HepG2 (cell line): Measurements from ENCODE around the gene MRPL51. TPM values are rescaled to one million over a fixed set of nuclear protein-coding genes. Genes with fewer than 3 reads are reported as not detected.
A peak's percentile ranks its signal among the peaks of the same experiment; 100 is the strongest.

ENCODE experiments used
- IRX3 ChIP-seq: sonication (generic); formaldehyde crosslinking; IDR thresholded peaks from 2 replicates; pipeline ENCODE4 v1.8.1; 2023; ENCODE audit warnings: mild to moderate bottlenecking, low read depth, missing genetic modification reagents, borderline replicate concordance
- MTA1 ChIP-seq: sonication (generic); formaldehyde crosslinking; IDR thresholded peaks from 2 replicates; pipeline ENCODE4 v1.4.0; 2020; ENCODE audit warnings: missing genetic modification reagents, mild to moderate bottlenecking, borderline replicate concordance
- NRL ChIP-seq: sonication (generic); formaldehyde crosslinking; IDR thresholded peaks from 2 replicates; pipeline ENCODE4 v1.5.0; 2020; ENCODE audit warnings: missing genetic modification reagents, mild to moderate bottlenecking, moderate library complexity, borderline replicate concordance
- SMC3 ChIP-seq: IDR thresholded peaks from 2 replicates; pipeline ENCODE4 v1.6.1; 2011; ENCODE audit warnings: low read length, improper control_type of control experiment
- ZMYM3 ChIP-seq: sonication (generic); formaldehyde crosslinking; IDR thresholded peaks from 2 replicates; pipeline ENCODE4 v1.5.1; 2020; ENCODE audit warnings: mild to moderate bottlenecking, missing genetic modification reagents
- ZNF124 ChIP-seq: sonication (generic); formaldehyde crosslinking; IDR thresholded peaks from 2 replicates; pipeline ENCODE4 v1.4.0; 2020; ENCODE audit warnings: missing genetic modification reagents
- ZNF160 ChIP-seq: sonication (generic); formaldehyde crosslinking; IDR thresholded peaks from 2 replicates; pipeline ENCODE4 v1.8.0; 2022; ENCODE audit warnings: mild to moderate bottlenecking, inconsistent platforms, missing genetic modification reagents
- ZNF282 ChIP-seq: fragments of 450-650 bp; IDR thresholded peaks from 2 replicates; pipeline ENCODE4 v1.6.1; 2018; ENCODE audit not compliant: partially characterized antibody
- ZNF577 ChIP-seq: sonication (generic); formaldehyde crosslinking; IDR thresholded peaks from 2 replicates; pipeline ENCODE4 v1.4.0; 2020; ENCODE audit warnings: mild to moderate bottlenecking, low read depth, missing genetic modification reagents, borderline replicate concordance
- ZSCAN22 ChIP-seq: sonication (generic); formaldehyde crosslinking; IDR thresholded peaks from 2 replicates; pipeline ENCODE4 v1.4.0; 2020; ENCODE audit warnings: mild to moderate bottlenecking, missing genetic modification reagents
- polyA plus RNA-seq, 8 experiments: library from polyadenylated mRNA; depleted of rRNA in 3 of 8; stranded (reverse) in 7 of 8; unstranded in 1 of 8; fragments of >200 nt; fragmentation: Illumina TruSeq in 4 of 8; extraction: Trizol in 4 of 8; gene quantifications; 2 replicates each; pipeline versions ENCODE4 v1.2.1 to v1.2.3, GENCODE V29; 2011 to 2016; ENCODE audit warnings: low read depth in 4 of 8, missing spikeins in 1 of 8, mixed read lengths in 1 of 8; ENCODE audit not compliant: insufficient read depth in 1 of 8
- total RNA-seq, 5 experiments: library from RNA; depleted of rRNA; stranded (reverse); fragments of >200 nt; fragmentation: Illumina TruSeq; extraction: Trizol; gene quantifications; 2 replicates each; pipeline ENCODE4 v1.2.3, GENCODE V29; 2016; ENCODE audit warnings: low read depth in 1 of 5
- TF ChIP-seq, protein P1 (sequence below): sonication (generic); formaldehyde crosslinking; IDR thresholded peaks from 2 replicates; pipeline ENCODE4 v1.5.0; 2020; ENCODE audit warnings: mild to moderate bottlenecking, low read depth, missing genetic modification reagents, borderline replicate concordance
- TF ChIP-seq, protein P2 (sequence below): sonication (generic); formaldehyde crosslinking; IDR thresholded peaks from 2 replicates; pipeline ENCODE4 v1.4.0; 2020; ENCODE audit warnings: mild to moderate bottlenecking, missing genetic modification reagents
- TF ChIP-seq, protein P3 (sequence below): IDR thresholded peaks from 2 replicates; pipeline ENCODE4 v1.6.1; 2016; ENCODE audit warnings: mild to moderate bottlenecking
- TF ChIP-seq, protein P4 (sequence below): sonication (generic); formaldehyde crosslinking; IDR thresholded peaks from 2 replicates; pipeline ENCODE4 v1.5.0; 2020; ENCODE audit warnings: mild to moderate bottlenecking, missing genetic modification reagents, borderline replicate concordance
- TF ChIP-seq, protein P5 (sequence below): sonication (generic); formaldehyde crosslinking; IDR thresholded peaks from 2 replicates; pipeline ENCODE4 v1.5.1; 2020; ENCODE audit warnings: missing genetic modification reagents, mild to moderate bottlenecking, borderline replicate concordance
- TF ChIP-seq, protein P6 (sequence below): sonication (generic); formaldehyde crosslinking; IDR thresholded peaks from 2 replicates; pipeline ENCODE4 v1.4.0; 2020; ENCODE audit warnings: mild to moderate bottlenecking, low read depth, missing genetic modification reagents
- TF ChIP-seq, protein P7 (sequence below): IDR thresholded peaks from 2 replicates; pipeline ENCODE4 v1.6.1; 2016

The MRPL51 gene
- total and polyA plus RNA-seq, 2 of the 13 experiments (the other 11 are each of a cell fraction or from before 2014, with no cell fraction given) = 64.8 to 278 TPM

DNA sequence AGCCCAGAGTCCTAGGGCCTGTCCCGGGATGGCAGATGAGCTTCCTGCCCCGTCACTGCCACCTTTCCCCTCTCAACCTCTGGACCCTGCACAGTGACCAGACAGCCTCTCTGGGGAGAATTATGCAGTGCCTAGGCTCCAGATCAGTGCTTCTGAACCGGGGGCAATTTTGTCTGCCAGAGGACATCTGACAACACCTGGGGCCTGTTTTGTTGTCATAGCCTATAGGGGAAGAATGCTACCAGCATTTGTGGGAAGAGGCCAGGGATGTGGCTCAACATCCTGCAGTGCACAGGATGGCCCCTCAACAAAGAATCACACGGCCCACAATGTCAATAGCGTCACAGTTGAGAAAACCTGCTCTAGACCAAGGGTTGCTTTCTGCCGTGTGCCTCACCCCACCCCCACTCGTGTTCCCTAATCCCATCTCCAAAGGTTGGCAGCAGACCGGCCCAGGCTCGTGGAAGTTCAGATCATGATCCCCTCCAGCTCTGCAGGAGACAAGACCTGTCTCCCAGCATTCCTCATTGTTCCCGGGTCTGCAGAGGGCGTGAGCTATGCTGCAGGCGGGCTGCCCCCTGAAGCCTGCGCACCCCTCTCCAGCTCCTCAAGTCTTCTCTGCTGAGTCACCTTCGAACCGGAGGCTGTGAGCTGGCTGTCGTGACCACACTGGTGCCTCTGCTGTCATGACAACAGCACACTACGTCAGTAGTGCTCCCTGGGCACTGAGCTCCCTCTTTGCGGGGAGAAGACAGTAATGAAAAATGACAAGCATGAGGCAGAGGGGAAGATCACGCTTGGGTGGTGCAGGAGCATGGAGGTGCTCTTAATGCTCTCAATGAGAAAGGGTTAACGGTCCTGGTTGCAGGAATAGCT, 39.2 kb upstream of the MRPL51 start (continued):
- TF ChIP-seq, protein P1, sequence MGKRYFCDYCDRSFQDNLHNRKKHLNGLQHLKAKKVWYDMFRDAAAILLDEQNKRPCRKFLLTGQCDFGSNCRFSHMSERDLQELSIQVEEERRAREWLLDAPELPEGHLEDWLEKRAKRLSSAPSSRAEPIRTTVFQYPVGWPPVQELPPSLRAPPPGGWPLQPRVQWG (CRISPR knock-in tag) = no peak
- TF ChIP-seq ZMYM3 (CRISPR knock-in tag) (peak; percentile 29; the same call in 1 of the 2 replicates), ZNF577 (CRISPR knock-in tag) (no peak), NRL (CRISPR knock-in tag) (peak; percentile 51; the same call in 1 of the 2 replicates), ZSCAN22 (CRISPR knock-in tag) (no peak), ZNF124 (no peak), SMC3 (no peak), MTA1 (0 out of 2 replicates have a peak, but pooled peaks have one; percentile 44), ZNF282 (no peak), ZNF160 (CRISPR knock-in tag) (0 out of 2 replicates have a peak, but pooled peaks have one; percentile 63), IRX3 (peak; percentile 45; the same call in 1 of the 2 replicates)
- TF ChIP-seq, protein P2, sequence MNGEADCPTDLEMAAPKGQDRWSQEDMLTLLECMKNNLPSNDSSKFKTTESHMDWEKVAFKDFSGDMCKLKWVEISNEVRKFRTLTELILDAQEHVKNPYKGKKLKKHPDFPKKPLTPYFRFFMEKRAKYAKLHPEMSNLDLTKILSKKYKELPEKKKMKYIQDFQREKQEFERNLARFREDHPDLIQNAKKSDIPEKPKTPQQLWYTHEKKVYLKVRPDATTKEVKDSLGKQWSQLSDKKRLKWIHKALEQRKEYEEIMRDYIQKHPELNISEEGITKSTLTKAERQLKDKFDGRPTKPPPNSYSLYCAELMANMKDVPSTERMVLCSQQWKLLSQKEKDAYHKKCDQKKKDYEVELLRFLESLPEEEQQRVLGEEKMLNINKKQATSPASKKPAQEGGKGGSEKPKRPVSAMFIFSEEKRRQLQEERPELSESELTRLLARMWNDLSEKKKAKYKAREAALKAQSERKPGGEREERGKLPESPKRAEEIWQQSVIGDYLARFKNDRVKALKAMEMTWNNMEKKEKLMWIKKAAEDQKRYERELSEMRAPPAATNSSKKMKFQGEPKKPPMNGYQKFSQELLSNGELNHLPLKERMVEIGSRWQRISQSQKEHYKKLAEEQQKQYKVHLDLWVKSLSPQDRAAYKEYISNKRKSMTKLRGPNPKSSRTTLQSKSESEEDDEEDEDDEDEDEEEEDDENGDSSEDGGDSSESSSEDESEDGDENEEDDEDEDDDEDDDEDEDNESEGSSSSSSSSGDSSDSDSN (CRISPR knock-in tag) = peak; percentile 42; the same call in 1 of the 2 replicates
- TF ChIP-seq, protein P3, sequence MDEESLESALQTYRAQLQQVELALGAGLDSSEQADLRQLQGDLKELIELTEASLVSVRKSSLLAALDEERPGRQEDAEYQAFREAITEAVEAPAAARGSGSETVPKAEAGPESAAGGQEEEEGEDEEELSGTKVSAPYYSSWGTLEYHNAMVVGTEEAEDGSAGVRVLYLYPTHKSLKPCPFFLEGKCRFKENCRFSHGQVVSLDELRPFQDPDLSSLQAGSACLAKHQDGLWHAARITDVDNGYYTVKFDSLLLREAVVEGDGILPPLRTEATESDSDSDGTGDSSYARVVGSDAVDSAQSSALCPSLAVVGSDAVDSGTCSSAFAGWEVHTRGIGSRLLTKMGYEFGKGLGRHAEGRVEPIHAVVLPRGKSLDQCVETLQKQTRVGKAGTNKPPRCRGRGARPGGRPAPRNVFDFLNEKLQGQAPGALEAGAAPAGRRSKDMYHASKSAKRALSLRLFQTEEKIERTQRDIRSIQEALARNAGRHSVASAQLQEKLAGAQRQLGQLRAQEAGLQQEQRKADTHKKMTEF = peak; percentile 73
- TF ChIP-seq, protein P4, sequence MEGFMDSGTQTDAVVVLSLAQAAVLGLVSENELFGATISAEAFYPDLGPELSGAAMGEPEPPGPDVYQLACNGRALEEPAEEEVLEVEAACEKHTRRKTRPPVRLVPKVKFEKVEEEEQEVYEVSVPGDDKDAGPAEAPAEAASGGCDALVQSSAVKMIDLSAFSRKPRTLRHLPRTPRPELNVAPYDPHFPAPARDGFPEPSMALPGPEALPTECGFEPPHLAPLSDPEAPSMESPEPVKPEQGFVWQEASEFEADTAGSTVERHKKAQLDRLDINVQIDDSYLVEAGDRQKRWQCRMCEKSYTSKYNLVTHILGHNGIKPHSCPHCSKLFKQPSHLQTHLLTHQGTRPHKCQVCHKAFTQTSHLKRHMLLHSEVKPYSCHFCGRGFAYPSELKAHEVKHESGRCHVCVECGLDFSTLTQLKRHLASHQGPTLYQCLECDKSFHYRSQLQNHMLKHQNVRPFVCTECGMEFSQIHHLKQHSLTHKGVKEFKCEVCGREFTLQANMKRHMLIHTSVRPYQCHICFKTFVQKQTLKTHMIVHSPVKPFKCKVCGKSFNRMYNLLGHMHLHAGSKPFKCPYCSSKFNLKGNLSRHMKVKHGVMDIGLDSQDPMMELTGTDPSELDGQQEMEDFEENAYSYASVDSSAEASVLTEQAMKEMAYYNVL (CRISPR knock-in tag) = 0 out of 2 replicates have a peak, but pooled peaks have one; percentile 77
- TF ChIP-seq, protein P5, sequence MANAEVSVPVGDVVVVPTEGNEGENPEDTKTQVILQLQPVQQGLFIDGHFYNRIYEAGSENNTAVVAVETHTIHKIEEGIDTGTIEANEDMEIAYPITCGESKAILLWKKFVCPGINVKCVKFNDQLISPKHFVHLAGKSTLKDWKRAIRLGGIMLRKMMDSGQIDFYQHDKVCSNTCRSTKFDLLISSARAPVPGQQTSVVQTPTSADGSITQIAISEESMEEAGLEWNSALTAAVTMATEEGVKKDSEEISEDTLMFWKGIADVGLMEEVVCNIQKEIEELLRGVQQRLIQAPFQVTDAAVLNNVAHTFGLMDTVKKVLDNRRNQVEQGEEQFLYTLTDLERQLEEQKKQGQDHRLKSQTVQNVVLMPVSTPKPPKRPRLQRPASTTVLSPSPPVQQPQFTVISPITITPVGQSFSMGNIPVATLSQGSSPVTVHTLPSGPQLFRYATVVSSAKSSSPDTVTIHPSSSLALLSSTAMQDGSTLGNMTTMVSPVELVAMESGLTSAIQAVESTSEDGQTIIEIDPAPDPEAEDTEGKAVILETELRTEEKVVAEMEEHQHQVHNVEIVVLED (CRISPR knock-in tag) = peak; percentile 37; the same call in 1 of the 2 replicates
- TF ChIP-seq, protein P6, sequence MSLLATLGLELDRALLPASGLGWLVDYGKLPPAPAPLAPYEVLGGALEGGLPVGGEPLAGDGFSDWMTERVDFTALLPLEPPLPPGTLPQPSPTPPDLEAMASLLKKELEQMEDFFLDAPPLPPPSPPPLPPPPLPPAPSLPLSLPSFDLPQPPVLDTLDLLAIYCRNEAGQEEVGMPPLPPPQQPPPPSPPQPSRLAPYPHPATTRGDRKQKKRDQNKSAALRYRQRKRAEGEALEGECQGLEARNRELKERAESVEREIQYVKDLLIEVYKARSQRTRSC (CRISPR knock-in tag) = no peak
- TF ChIP-seq, protein P7, sequence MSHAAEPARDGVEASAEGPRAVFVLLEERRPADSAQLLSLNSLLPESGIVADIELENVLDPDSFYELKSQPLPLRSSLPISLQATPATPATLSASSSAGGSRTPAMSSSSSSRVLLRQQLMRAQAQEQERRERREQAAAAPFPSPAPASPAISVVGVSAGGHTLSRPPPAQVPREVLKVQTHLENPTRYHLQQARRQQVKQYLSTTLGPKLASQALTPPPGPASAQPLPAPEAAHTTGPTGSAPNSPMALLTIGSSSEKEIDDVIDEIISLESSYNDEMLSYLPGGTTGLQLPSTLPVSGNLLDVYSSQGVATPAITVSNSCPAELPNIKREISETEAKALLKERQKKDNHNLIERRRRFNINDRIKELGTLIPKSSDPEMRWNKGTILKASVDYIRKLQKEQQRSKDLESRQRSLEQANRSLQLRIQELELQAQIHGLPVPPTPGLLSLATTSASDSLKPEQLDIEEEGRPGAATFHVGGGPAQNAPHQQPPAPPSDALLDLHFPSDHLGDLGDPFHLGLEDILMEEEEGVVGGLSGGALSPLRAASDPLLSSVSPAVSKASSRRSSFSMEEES (CRISPR knock-in tag) = peak; percentile 53
